Pons (tissue), 1 donor: Measurements from ENCODE around the gene VGF.
"Not testable (repeated sequence)": the region's sequence is repeated elsewhere in the genome, so short reads cannot be mapped to it uniquely, and the experiment has no call there.

Source experiments
- DNase-seq: peaks from one replicate; pipeline ENCODE4 v3.0.0-alpha.2; 2016; ENCODE audit warnings: low spot score

Gene VGF

DNA sequence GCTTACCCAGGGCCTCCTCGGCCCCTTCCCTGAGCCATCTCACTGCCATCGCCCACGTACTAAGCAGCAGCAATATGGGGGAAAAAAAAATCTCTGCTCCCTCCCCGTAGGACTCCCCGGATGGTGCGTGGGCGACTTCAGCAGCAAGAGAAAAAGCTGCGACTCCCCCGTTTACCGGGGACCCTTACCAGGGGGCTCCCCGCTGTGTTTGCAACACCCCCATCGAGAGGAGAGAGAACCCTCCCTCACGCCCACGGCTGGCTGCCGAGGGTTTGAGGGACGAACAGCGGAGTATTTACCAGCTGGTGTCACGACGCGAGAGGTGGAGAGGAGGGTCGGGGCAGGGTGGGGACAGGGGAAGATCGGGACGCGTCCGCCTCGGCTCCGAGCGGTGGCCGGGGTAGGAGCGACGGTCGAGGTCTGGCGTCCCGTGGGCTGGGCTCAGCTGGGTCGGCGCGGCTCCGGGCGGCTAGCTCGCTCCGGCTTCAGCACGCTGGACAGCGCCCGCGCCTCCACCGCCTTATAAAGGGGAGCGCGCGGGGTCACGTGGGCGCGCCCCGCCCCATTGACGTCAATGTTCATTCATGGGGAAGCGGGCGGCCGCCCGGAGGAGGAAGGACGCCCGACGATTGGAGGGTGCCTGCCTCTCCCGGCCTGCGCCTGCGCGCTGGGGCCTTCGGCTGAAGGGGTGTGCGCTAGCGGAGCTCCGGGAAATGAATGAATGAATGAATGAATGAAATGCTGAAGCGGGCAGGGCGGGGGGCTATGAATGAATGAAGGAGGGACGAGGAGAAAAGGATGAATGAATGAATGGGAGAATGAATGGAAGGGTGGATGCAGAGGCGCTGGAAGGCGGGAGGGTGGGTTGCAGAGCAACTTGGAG is at the start of gene VGF:
Gene VGF (minus strand): TSS at position 495 of the 883 bp plus-strand sequence. CDS start 726 bp downstream, outside the sequence.
- DNase-seq, result peak; percentile 83

DNA sequence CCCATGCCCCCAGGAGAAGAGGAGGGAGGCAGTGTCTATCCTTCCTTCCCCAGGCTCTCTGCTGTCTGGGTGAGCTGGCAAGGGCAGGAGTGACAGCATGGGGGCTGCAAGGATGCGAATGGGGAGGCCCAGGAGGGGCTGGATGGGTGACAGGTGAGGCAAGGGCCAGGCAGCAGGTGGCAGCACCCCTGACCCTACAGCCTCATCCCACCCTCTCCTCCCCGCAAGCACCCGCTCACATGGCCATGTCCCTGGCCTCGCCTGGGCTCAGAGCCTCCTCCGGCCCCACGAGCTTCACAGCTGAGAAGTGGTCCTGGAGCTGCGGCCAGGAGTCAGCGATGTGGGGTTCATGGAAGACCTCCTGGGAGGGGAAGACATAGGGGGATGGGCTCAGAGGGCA is 46.6 kb upstream of the VGF start:
- DNase-seq, result no peak

DNA sequence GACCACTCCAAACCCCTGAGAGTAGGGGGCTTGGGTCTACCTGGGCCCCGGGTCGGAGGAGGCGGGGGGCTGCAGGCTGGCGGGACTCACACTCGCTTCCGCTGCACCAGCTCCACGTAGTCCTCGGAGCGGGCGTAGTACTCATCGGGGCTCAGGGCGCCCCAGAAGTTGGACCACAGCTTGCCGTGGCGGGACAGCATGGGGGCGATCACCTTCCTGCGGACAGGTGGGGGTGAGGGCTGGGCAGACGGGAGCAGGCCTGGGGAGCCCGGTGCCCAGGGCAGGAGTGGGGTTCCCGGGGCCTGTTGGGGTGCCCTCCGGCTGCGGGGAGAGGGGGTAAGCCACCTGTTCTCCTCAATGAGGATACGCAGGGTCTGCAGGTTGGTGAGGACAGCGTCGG is 46.1 kb upstream of the VGF start:
- DNase-seq, result no peak

DNA sequence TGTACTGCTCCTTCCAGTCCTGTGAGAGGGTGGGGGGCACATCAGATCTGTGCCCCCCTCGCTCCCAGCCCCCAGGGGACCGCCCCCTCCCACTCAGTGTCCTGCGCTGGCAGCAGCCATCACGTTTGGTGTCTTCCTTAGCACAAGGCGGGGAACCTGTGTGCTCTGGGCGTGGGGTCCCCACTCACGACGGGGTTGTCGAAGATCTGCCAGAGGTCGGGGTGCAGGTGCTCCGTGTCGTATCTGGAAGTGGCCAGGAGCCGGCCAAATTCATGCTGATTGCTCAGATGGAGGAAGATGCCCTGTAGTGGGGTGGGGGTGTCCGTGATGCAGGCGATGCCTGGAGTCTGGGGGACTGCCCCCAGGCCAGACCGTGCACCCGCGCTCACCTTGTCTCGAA is 44.8 kb upstream of the VGF start:
- no peak for DNase-seq

DNA sequence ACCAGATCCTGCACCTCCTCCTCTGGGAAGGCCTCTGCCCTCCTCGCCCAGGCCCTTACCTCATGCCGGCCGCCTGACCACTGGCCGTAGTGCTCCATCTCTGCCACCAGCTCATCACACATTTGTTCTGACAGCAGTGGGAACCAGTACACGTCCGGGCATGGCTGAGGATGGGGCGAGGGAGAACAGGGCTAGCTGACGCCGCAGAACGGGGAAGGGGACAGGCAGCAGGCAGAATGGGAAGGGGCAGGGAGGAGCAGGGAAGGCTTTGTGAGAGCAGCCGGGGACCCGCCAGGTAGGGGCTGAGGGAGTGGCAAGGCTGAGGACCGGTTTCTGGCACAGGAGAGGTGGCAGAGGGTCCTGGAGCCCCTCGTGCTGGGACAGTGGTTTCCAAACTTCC is 43.4 kb upstream of the VGF start:
- DNase-seq, result no peak

DNA sequence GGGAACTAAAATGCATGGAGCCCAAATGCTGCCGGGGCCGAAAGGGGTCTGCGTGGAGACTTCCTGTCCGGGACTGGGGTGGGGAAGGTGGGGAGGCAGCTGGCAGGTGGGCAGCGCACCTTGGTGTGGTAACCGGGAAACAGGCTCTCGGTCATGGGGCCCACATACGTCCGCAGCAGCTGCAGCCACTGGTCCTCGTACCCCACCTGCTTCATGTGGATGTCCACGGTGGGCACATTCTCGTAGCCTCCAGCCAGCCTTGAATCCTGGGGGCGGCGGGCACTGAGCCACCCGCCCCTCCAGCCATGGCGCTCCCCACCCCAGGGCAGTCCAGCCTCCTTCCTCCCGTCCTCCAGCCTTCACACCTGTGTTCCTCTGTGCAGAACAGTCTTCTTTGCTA is 42.1 kb upstream of the VGF start:
- no peak for DNase-seq

DNA sequence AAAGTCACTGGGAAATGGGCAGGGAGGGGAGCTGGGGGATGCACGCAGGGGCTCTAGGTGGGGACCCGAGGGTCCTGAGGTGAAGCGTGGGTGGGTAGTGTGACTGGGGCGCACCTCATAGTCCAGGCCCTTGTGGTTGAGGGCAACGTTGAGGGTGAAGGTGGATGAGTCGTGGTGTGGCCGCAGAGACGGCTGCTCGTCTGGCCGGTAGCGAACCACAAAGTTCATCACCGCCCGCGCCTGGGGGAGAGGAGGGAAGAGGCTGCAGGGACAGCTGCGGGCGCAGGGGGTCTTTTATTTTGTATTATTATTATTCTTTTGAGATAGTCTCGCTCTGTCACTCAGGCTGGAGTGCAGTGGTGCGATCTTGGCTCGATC is 41.3 kb upstream of the VGF start:
- DNase-seq, result no peak

DNA sequence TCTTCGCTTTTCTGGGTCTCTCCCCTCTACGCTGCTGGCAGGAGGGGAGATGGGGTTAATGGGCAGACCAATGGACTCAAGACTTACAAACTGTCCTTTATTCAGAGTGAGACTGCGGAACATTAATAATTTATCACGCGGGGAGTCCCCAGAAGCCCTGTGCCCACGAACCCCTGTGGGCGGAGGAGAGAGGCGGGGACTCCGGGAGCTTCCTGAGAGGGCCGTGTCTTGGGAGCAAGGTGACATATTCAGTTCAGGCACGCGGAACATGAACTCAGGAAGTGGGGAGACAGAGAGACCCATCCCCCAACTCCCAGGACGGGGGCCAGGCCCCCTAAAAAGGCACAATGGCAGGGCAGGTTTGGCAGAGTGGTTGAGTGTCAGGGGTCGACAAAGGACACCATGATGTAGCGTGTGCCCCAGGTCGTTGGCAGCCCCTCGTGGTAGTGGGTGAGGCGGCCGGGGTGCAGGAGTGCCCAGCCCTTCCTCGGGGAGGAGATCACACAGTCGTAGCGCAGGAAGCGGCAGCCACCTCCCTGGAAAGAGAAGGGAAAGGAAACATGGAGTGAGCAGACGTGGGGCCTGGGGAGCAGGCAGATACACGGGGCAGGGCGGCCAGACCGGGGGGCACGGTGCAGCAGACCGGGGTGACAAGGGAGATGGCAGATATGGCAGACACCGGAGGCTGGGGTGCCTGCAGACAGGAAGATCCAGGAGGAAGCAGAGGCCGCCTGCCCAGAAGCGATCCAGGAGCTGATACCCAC is 40.7 kb upstream of the VGF start:
- no peak for DNase-seq

DNA sequence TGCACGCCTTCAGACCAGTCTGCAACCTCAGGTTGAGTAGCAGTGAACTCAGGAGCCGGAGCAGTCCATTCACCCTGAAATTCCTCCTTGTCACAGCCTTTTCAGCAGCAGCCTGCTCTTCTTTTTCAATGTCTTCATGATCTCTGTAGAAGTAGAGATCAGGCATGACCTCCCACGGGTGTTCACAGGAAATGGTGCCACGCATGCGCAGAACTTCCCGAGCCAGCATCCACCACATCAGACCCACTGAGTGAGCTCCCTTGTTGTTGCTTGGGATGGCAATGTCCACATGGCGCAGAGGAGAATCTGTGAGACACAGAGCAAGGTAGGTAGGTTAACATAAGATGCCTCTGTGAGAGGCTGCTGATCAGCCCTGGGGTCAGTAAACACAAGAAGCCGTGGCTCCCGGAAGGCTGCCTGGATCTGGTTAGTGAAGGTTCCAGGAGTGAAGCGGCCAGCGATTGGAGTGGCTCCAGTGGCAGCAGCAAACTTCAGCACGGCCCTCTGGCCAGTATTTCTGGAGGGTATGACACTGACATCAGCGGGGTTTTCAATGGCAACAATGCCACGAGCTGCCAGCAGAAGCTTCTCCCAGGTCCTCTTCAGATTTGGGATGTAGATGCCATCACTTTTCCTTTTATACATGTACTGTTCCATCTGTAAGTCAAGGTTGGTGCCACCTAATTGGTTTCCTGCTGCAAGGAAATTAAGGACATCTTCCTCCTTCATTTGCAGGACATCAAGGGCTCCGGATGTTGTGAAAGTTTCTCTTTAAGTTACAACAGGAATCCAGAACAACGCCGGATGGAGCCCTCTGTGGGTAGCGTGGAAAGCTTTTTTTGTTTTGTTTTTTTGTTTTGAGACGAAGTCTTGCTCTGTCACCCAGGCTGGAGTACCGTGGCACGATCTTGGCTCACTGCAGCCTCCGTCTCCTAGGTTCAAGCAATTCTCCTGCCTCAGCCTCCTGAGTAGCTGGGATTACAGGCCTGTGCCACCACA is 38.7 kb upstream of the VGF start:
- not testable (repeated sequence) for DNase-seq

DNA sequence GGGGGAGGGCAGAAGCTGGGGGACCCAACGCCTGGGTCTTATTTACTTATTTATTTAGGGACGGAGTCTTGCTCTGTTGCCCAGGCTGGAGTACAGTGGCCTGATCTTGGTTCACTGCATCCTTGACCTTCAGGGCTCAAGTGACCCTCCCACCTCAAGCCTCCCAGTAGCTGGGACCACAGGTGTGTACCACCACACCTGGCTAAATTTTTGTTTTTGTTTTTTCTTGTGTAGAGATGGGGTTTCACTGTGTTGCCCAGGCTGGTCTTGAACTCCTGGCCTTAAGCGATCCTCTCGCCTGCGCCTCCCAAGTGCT is 37.2 kb upstream of the VGF start:
- DNase-seq, result no peak

DNA sequence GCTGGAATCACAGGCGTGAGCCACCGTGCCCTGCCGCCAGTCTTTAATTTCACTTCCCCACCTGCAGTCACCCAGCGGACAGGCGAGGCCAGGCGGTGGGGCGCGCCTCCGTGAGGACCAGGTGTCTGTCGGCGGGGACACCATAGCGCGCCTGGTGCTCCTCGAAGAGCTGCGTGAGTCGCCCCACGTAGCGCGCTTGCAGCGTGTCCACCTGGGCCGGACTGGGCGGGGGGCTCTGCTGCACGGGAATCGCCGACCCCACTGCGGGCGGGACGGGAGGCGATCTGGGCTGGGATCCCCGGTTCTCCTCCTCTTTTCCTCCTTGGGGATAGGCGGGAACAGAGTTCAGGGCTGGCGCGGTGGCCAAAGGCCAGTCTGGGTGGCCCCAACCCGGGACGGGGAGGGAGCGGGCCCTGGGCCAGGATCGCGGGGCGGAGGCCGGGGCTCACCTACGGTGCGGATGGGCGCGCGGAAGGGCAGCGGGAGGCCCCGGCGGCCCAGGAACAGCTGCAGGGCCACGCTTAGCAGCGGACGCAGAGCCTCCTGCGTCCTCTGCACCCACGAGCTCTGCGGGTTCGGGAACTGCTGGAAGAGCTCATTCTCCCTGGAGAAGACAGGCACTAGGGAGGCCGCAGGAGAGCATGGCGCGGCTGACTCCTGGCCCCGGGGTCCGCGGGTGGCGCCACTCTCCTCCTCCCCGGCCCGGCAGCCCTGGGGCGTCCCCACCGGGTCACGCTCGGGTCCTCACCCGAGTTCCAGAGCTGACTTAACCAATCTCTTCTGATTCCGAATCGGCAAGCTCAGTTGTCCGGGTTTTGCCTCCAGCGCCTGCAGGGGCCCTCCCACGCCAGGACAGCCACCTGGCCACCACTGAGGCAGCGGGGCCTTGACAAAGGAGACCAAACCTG is 36.6 kb upstream of the VGF start:
- no peak for DNase-seq

DNA sequence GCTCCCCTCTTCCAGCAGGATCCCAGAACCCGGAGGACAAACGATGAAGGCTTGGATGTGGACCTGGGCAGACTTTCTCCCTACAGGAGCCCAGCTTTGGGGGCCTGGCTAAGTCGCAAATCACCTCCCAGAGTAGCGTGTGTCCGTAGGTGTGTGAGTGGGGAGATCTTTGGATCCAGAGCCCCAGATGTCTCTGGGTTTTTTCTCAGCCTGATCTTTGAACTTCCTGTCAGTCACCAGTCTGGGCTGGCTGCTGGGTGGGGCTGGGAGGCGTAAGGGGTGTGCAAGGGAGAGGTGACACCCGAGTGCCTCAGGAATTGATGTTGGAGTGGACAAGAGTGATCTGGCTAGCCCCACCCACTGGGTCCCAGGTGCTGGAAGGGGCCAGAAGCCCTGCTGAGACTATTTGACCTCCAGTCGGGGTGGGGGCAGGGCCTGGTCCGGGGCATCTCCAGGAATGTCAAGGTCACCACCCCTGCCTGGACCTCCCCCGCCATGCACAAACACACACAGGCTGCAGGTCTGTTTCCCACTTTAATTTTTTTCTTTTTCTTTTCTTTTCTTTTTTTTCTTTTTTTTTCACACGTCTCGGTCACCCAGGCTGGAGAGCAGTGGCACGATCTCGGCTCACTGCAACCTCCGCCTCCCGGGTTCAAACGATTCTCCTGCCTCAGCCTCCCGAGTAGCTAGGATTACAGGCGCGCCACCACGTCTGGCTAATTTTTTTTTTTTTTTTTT is 35.7 kb upstream of the VGF start, which contains the start of gene MOGAT3:
Gene MOGAT3 (minus strand): TSS at position 175 of the 738 bp plus-strand sequence. CDS start 182 bp downstream, outside the sequence.
- DNase-seq, result no peak

DNA sequence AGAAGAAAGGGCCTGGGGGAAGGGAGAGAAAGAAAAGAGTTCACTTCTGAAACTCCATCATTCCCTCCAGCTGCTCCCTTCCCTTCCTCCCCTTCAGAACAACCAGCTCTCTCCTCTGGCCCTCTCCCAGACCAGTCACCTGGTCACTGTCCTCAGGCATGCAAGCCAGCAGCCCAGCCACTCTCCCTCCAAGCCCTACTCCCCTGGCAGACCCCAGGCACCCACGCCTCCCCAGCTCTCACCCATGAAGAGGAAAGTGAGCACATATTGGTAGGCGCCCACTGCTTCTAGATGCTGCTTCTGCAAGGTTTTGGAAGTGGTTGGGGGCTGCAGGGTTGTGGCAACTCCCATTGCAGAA is 35.1 kb upstream of the VGF start:
- no peak for DNase-seq

DNA sequence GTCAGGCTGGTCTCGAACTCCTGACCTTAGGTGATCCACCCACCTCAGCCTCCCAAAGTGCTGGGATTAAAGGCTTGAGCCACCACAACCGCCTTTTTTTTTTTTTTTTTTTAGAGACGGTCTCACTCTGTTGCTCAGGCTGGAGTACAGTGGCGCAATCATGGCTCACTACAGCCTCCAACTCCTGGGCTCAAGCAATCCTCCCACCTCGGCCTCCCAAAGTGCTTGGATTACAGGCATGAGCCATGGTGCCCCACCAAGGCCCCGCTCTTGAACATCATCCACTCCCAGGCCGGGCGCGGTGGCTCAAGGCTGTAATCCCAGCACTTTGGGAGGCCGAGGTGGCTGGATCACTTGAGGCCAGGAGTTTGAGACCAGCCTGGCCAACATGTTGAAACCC is 34.2 kb upstream of the VGF start:
- DNase-seq, result not testable (repeated sequence)

DNA sequence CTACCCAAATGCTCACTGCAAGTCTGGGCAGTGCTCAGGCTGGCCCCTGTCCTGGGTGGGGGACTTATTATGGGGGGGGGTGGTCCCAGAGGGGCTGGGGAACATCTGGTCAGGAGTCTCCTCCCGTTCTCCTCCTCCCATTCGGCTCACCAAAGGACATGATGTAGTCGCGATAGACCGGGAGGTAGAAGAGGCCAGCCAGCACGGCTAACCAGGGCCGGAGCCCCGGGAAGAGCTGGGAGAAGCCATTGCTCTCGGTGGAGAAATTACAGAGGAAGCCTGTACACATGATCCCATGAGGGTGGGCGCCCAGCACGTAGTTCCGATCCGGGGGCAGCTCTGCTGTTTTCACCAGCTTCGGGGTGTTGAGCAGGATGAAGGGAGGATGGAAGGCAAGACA is 33.1 kb upstream of the VGF start:
- DNase-seq, result no peak

DNA sequence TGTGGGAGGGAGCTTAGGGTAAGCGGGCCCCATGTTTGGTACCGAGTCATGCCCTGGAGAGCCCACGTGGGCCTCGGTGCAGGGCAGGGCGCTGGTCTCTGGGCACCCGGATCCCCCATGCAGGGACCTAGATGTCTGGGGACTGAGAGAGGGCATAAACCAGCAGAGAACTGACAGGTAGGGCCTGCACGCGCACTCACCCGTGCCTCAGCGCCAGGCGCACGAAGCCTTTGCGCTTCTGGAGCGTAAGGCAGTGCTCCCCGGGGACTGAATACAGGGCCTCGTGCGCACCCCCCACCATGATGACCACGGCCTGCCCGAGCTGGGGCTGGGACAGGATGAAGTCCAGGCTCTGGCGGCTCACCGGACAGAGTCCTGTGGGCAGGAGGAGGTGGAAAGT is 32.6 kb upstream of the VGF start:
- DNase-seq, result no peak

DNA sequence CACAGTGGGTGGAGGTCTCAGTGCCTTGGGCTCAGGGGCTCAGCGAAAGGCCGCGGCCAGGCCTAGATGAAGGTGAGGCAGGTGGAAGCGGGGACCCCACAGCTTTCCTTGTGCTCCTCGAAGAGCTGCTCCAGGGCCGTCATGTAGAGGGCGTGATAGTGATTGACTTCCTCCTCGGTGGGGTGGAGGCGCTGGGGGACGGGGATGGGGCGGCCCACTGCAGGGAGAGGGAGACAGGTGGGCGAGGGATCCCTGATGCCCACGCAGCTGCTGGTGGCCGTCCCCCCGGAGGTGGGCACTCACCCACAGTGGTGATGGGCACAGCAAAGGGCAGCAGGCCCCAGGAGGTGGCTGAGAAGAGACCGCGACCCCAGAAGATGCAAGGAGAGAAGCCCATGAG is 30.5 kb upstream of the VGF start:
- no peak for DNase-seq

DNA sequence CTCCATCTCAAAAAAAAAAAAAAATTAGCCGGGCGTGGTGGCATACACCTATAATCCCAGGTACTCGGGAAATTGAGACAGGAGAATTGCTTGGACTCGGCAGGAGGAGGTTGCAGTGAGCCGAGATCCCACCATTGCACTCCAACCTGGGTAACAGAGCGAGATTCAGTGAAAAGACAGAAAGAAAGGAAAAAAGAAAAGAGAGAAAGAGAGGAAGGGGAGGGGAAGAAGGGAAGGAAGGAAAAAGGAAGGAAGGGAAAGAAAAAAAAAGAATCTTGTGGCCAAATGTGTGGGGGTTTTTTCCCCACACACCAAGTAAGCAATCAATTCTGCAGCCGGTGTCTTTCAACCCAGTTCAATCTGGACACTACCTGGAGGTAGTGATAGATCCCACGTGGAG is 23.7 kb upstream of the VGF start:
- no peak for DNase-seq

DNA sequence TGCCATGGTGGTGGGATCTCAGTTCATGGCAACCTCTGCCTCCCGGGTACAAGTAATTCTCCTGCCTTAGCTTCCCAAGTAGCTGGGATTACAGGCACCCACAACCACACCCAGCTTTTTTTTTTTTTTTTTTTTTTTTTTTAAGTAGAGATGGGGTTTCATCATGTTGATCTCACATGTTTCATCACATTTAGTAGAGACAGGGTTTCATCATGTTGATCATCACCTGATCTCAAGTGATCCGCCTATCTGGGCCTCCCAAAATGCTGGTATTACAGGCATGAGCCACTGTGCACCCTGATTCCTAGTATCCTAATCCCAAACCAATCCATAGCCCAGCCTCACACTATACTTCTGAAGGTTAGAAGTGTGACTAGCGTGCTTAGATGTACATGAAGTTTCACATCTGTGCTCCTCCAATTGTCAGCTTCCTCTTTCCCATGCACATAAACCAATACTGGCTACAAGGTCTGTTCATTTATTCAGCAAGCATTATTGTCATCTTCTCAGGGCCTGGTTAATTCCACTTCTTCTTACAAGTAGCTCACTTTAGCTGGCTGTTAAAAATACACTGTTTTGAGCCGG is 21.6 kb upstream of the VGF start:
- no peak for DNase-seq

DNA sequence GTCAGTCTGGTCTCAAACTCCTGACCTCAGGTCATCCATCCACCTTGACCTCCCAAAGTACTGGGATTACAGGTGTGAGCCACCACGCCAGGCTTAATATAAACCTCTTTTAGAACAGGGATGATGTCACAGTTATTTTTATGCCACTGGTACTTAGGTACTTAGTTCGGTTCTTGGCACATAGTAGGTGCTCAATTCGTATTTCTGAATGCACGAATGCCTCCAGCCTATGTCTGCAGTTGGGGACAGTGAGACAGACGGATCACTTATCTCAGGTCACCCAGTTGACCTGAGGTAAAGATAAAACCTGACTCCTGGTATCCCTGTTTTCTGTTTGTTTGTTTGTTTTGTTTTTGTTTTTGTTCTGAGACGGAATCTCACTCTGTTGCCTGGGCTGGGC is 20.8 kb upstream of the VGF start:
- DNase-seq, result no peak
